Kidney epithelial cell (primary cell): Measurements from ENCODE around the gene EHD1. TPM values are rescaled to one million over a fixed set of nuclear protein-coding genes. Genes with fewer than 3 reads are reported as not detected.

ENCODE experiments used
- DNase-seq: peaks from one replicate; pipeline ENCODE4 v3.0.0-alpha.2; 2010; ENCODE audit warnings: low read depth
- H3K27me3 ChIP-seq: 2 replicates; pipeline ENCODE4 v1.6.0; 2011; ENCODE audit warnings: low read length; ENCODE audit not compliant: control insufficient read depth, insufficient read depth
- H3K36me3 ChIP-seq: 2 replicates; pipeline ENCODE4 v1.5.1; 2011; ENCODE audit warnings: low read length; ENCODE audit not compliant: control insufficient read depth, insufficient read depth
- H3K4me3 ChIP-seq: 2 replicates; pipeline ENCODE4 v1.5.1; 2011; ENCODE audit warnings: low read depth, mild to moderate bottlenecking, control low read depth, low read length
- CTCF ChIP-seq: IDR thresholded peaks from 2 replicates; pipeline ENCODE4 v1.5.1; 2011; ENCODE audit warnings: mild to moderate bottlenecking, moderate library complexity, low read length, control low read depth, inconsistent platforms; ENCODE audit not compliant: insufficient read depth, poor library complexity, severe bottlenecking
- total RNA-seq: library from RNA; depleted of rRNA; stranded (reverse); fragments of >200 nt; gene quantifications from 2 replicates; pipeline ENCODE4 v1.2.3, GENCODE V29; 2015

EHD1 gene
- total RNA-seq, 1 donor from 2014 or later: 100 TPM

- no peak for DNase-seq
- TF ChIP-seq CTCF: no peak
- Histone ChIP-seq H3K36me3 (no peaks in the 10 kb centered on the region), H3K27me3 (no peaks in the 10 kb centered on the region), H3K4me3 (no peak overlapping the region)
Measured at GRCh38 chr11:64839887-64840782, 38.3 kb downstream of the EHD1 start.

- TF ChIP-seq CTCF: no peak
- Histone ChIP-seq H3K36me3 (no peaks in the 10 kb centered on the region), H3K4me3 (no peak overlapping the region), H3K27me3 (no peaks in the 10 kb centered on the region)
- no peak for DNase-seq
Measured at GRCh38 chr11:64839335-64839734, 39.1 kb downstream of the EHD1 start.

- DNase-seq: no peak
- TF ChIP-seq CTCF: no peak
- Histone ChIP-seq H3K27me3 (no peaks in the 10 kb centered on the region), H3K4me3 (no peak overlapping the region), H3K36me3 (no peaks in the 10 kb centered on the region)
Measured at GRCh38 chr11:64838600-64839334, 39.7 kb downstream of the EHD1 start.

GRCh38 chr11:64837887-64838351, 40.5 kb downstream of the EHD1 start:
- DNase-seq: no peak
- H3K36me3 ChIP-seq: no peaks in the 10 kb centered on the region
- no peaks in the 10 kb centered on the region for H3K27me3 ChIP-seq
- no peak for TF ChIP-seq CTCF
- no peak overlapping the region for H3K4me3 ChIP-seq

GRCh38 chr11:64836448-64837072, 41.9 kb downstream of the EHD1 start:
- no peak for DNase-seq
- H3K4me3 ChIP-seq: no peak overlapping the region
- no peak for TF ChIP-seq CTCF
- H3K36me3 ChIP-seq: no peaks in the 10 kb centered on the region
- no peaks in the 10 kb centered on the region for H3K27me3 ChIP-seq
